H1 (cell line): Measurements from ENCODE around the gene GON4L. TPM values are rescaled to one million over a fixed set of nuclear protein-coding genes. Genes with fewer than 3 reads are reported as not detected.

Source experiments
- CTCF ChIA-PET: fragments of 300-600 bp; sonication (Branson Sonifier 250); formaldehyde crosslinking; loops from one replicate; lab custom pipeline; 2021; ENCODE audit not compliant: partially characterized antibody; lab: Charles Lee
- POLR2A ChIA-PET: fragments of 300-600 bp; sonication (Branson Sonifier 250); formaldehyde crosslinking; loops from one replicate; lab custom pipeline; 2021; ENCODE audit warnings: inconsistent platforms; ENCODE audit not compliant: partially characterized antibody; lab: Charles Lee
- DNase-seq, 2 experiments: peaks; one replicate each; pipeline versions ENCODE4 v3.0.0 to v3.0.0-alpha.2; 2010 to 2022; ENCODE audit warnings: low spot score in 2 of 2, low read depth in 1 of 2, mixed read lengths in 1 of 2
- FAIRE-seq: peaks from 2 replicates; lab custom pipeline; 2011; peaks lifted over from hg19 to GRCh38; lab: Jason Lieb, UNC
- H2AFZ ChIP-seq: 2 replicates; pipeline ENCODE4 v1.8.1; 2012; ENCODE audit warnings: low read length, inconsistent platforms
- H2AK5ac ChIP-seq: 2 replicates; pipeline ENCODE4 v1.6.1; 2013; ENCODE audit warnings: low read depth, low read length
- H2BK120ac ChIP-seq: replicated peaks from 2 replicates; pipeline ENCODE3; 2013; ENCODE audit warnings: low read depth, low read length, inconsistent platforms
- H2BK12ac ChIP-seq: 2 replicates; pipeline ENCODE4 v1.6.1; 2013; ENCODE audit warnings: low read depth, low read length
- H2BK15ac ChIP-seq: 2 replicates; pipeline ENCODE4 v1.6.1; 2013; ENCODE audit warnings: low read length
- H2BK20ac ChIP-seq: 2 replicates; pipeline ENCODE4 v1.6.1; 2013; ENCODE audit warnings: low read length
- H2BK5ac ChIP-seq: 2 replicates; pipeline ENCODE4 v1.6.1; 2013; ENCODE audit warnings: low read depth, low read length
- H3K14ac ChIP-seq: 2 replicates; pipeline ENCODE4 v1.6.1; 2013; ENCODE audit warnings: inconsistent platforms; ENCODE audit not compliant: insufficient read length
- H3K18ac ChIP-seq: 2 replicates; pipeline ENCODE4 v1.6.1; 2013; ENCODE audit warnings: low read length; ENCODE audit errors: extremely low read depth
- H3K23ac ChIP-seq: 2 replicates; pipeline ENCODE4 v1.6.1; 2013; ENCODE audit warnings: inconsistent platforms; ENCODE audit not compliant: insufficient read length
- H3K23me2 ChIP-seq: 2 replicates; pipeline ENCODE4 v1.6.1; 2013; ENCODE audit warnings: low read depth, low read length
- H3K27ac ChIP-seq: 2 replicates; pipeline ENCODE4 v1.6.1; 2011; ENCODE audit warnings: low read depth, low read length, inconsistent platforms
- H3K27me3 ChIP-seq, 4 experiments: replicated peaks in 1 of 4; 1 replicate in 1 of 4; 2 replicates in 3 of 4; pipeline versions ENCODE4 v1.6.1 to v1.8.1; 2011 to 2013; ENCODE audit warnings: low read length in 3 of 4, mild to moderate bottlenecking in 3 of 4, inconsistent platforms in 2 of 4, mixed read lengths in 2 of 4, moderate library complexity in 1 of 4; ENCODE audit not compliant: control insufficient read depth in 3 of 4, insufficient read depth in 3 of 4; ENCODE audit errors: extremely low read depth in 1 of 4
- H3K36me3 ChIP-seq, 4 experiments: 2 replicates each; pipeline versions ENCODE4 v1.6.1 to v1.8.1; 2011 to 2013; ENCODE audit warnings: mild to moderate bottlenecking in 4 of 4, low read length in 3 of 4, moderate library complexity in 2 of 4, control low read depth in 1 of 4, inconsistent platforms in 1 of 4; ENCODE audit not compliant: insufficient read depth in 4 of 4, control insufficient read depth in 2 of 4
- H3K4ac ChIP-seq: replicated peaks from 2 replicates; pipeline ENCODE3; 2013; ENCODE audit warnings: low read length, low read depth, mixed read lengths, inconsistent platforms; ENCODE audit not compliant: insufficient read length
- H3K4me1 ChIP-seq, 4 experiments: replicated peaks in 1 of 4; 1 replicate in 1 of 4; 2 replicates in 3 of 4; pipeline versions ENCODE4 v1.6.1 to v1.8.1; 2011 to 2013; ENCODE audit warnings: low read length in 3 of 4, inconsistent platforms in 2 of 4, mixed read lengths in 1 of 4; ENCODE audit not compliant: insufficient read depth in 4 of 4, control insufficient read depth in 3 of 4
- H3K4me2 ChIP-seq, 2 experiments: 2 replicates each; pipeline versions ENCODE4 v1.6.1 to v1.8.1; 2011 to 2013; ENCODE audit warnings: low read depth in 2 of 2, low read length in 2 of 2, control low read depth in 1 of 2, inconsistent platforms in 1 of 2, mild to moderate bottlenecking in 1 of 2; ENCODE audit not compliant: insufficient read depth in 1 of 2
- H3K4me3 ChIP-seq, 4 experiments: fragments of 200-600, 300-600 bp in 1 of 4; sonication (generic), shearing (Covaris generic), sonication (Bioruptor Twin) in 1 of 4; 2 replicates each; pipeline versions ENCODE4 v1.5.1 to v1.8.1; 2011 to 2016; ENCODE audit warnings: low read length in 4 of 4, low read depth in 3 of 4, control low read depth in 2 of 4, inconsistent platforms in 2 of 4, mild to moderate bottlenecking in 2 of 4, mixed read lengths in 1 of 4, moderate library complexity in 1 of 4; ENCODE audit not compliant: insufficient read depth in 2 of 4; ENCODE audit errors: extremely low read depth in 1 of 4
- H3K56ac ChIP-seq: replicated peaks from 2 replicates; pipeline ENCODE3; 2013; ENCODE audit warnings: low read depth, mild to moderate bottlenecking, mixed read lengths, low read length, inconsistent platforms; ENCODE audit not compliant: insufficient read length
- H3K79me1 ChIP-seq: 2 replicates; pipeline ENCODE4 v1.6.1; 2013; ENCODE audit warnings: low read depth, low read length, control low read depth
- H3K79me2 ChIP-seq, 2 experiments: 2 replicates each; pipeline versions ENCODE4 v1.6.1 to v1.8.1; 2012 to 2013; ENCODE audit warnings: low read length in 2 of 2, mild to moderate bottlenecking in 2 of 2, inconsistent platforms in 1 of 2; ENCODE audit not compliant: insufficient read depth in 2 of 2, control insufficient read depth in 1 of 2
- H3K9ac ChIP-seq, 4 experiments: replicated peaks in 1 of 4; 1 replicate in 1 of 4; 2 replicates in 3 of 4; pipeline versions ENCODE4 v1.6.1 to v1.8.1; 2011 to 2013; ENCODE audit warnings: low read depth in 3 of 4, low read length in 3 of 4, control low read depth in 2 of 4, mild to moderate bottlenecking in 2 of 4, moderate library complexity in 2 of 4, inconsistent platforms in 1 of 4; ENCODE audit errors: extremely low read depth in 1 of 4
- H3K9me3 ChIP-seq, 2 experiments: 2 replicates each; pipeline versions ENCODE4 v1.6.1 to v1.8.1; 2012 to 2013; ENCODE audit warnings: mild to moderate bottlenecking in 2 of 2, moderate library complexity in 2 of 2, control low read depth in 1 of 2, inconsistent platforms in 1 of 2, low read depth in 1 of 2, low read length in 1 of 2, mixed read lengths in 1 of 2; ENCODE audit not compliant: insufficient read depth in 2 of 2
- H4K20me1 ChIP-seq, 2 experiments: replicated peaks in 1 of 2; 2 replicates each; pipeline versions ENCODE3 to v1.8.1; 2011 to 2013; ENCODE audit warnings: inconsistent platforms in 2 of 2, low read length in 2 of 2, mild to moderate bottlenecking in 1 of 2; ENCODE audit not compliant: insufficient read depth in 2 of 2, control insufficient read depth in 1 of 2
- H4K5ac ChIP-seq: 2 replicates; pipeline ENCODE4 v1.6.1; 2013; ENCODE audit warnings: low read length, low read depth, mixed read lengths, inconsistent platforms; ENCODE audit not compliant: insufficient read length
- H4K8ac ChIP-seq: 2 replicates; pipeline ENCODE4 v1.8.0; 2013; ENCODE audit warnings: mild to moderate bottlenecking, moderate library complexity, low read length, inconsistent platforms; ENCODE audit not compliant: insufficient read depth; ENCODE audit errors: extremely low read depth
- H4K91ac ChIP-seq: replicated peaks from 2 replicates; pipeline ENCODE3; 2013; ENCODE audit warnings: low read length, mixed read lengths, inconsistent platforms; ENCODE audit not compliant: insufficient read length
- ASH2L ChIP-seq: fragments of 200-600, 300-600 bp; sonication (generic); IDR thresholded peaks from one replicate; pipeline ENCODE4 v1.7.1; 2017; ENCODE audit warnings: low read length
- BACH1 ChIP-seq: IDR thresholded peaks from 2 replicates; pipeline ENCODE4 v1.6.1; 2012; ENCODE audit warnings: low read length, improper control_type of control experiment
- BCL11A ChIP-seq, 2 experiments: IDR thresholded peaks; one replicate each; pipeline ENCODE4 v1.6.1; 2011; ENCODE audit warnings: low read depth in 2 of 2, low read length in 2 of 2, mild to moderate bottlenecking in 2 of 2
- CEBPB ChIP-seq: IDR thresholded peaks from 2 replicates; pipeline ENCODE4 v1.6.1; 2012; ENCODE audit warnings: low read depth, low read length
- JUN ChIP-seq: IDR thresholded peaks from 2 replicates; pipeline ENCODE4 v1.6.1; 2011; ENCODE audit warnings: low read depth, mild to moderate bottlenecking, improper control_type of control experiment, low read length
- KDM1A ChIP-seq: fragments of 200-600, 300-600 bp; sonication (generic); IDR thresholded peaks from 2 replicates; pipeline ENCODE4 v1.7.1; 2016; ENCODE audit warnings: mild to moderate bottlenecking, low read length, borderline replicate concordance
- KDM5A ChIP-seq: fragments of 200-600 bp; IDR thresholded peaks from 2 replicates; pipeline ENCODE4 v1.7.1; 2012; ENCODE audit warnings: mild to moderate bottlenecking, low read length, inconsistent platforms, mixed read lengths
- PHF8 ChIP-seq: fragments of 200-600 bp; sonication (generic); conservative IDR thresholded peaks from 2 replicates; pipeline ENCODE4 v1.7.1; 2012; ENCODE audit warnings: low read depth, mild to moderate bottlenecking, inconsistent platforms, low read length, moderate library complexity
- POLR2AphosphoS5 ChIP-seq: IDR thresholded peaks from 2 replicates; pipeline ENCODE4 v1.6.1; 2011; ENCODE audit warnings: low read depth, low read length
- RNF2 ChIP-seq: fragments of 200-900, 300-1000 bp; sonication (generic); IDR thresholded peaks from 2 replicates; pipeline ENCODE4 v1.7.1; 2016; ENCODE audit warnings: borderline replicate concordance, low read depth, mild to moderate bottlenecking, antibody characterized with exemption, low read length; ENCODE audit not compliant: poor library complexity, severe bottlenecking; ENCODE audit errors: missing control alignments
- SIN3A ChIP-seq, 2 experiments: IDR thresholded peaks in 1 of 2; conservative IDR thresholded peaks in 1 of 2; 2 replicates each; pipeline ENCODE4 v1.6.1; 2011 to 2012; ENCODE audit warnings: low read length in 2 of 2, improper control_type of control experiment in 1 of 2, low read depth in 1 of 2, mild to moderate bottlenecking in 1 of 2
- SP4 ChIP-seq: IDR thresholded peaks from 2 replicates; pipeline ENCODE4 v1.6.1; 2012; ENCODE audit warnings: low read length, inconsistent platforms
- SRF ChIP-seq: IDR thresholded peaks from 2 replicates; pipeline ENCODE4 v1.6.1; 2011; ENCODE audit warnings: mild to moderate bottlenecking, low read depth, low read length, moderate library complexity
- TEAD4 ChIP-seq: IDR thresholded peaks from 2 replicates; pipeline ENCODE4 v1.6.1; 2012; ENCODE audit warnings: low read depth, low read length, inconsistent platforms, mixed read lengths
- ZNF274 ChIP-seq: IDR thresholded peaks from 2 replicates; pipeline ENCODE4 v1.7.0; 2012; ENCODE audit warnings: low read length, borderline replicate concordance; ENCODE audit errors: extremely low read depth
- WGBS, 2 experiments: shearing (Covaris generic) in 1 of 2; methylation state at CpG; one replicate each; pipeline versions ENCODE4 v1.1.6 to v1.1.7; 2013 to 2015; ENCODE audit warnings: low lambda C conversion rate in 2 of 2, mixed read lengths in 2 of 2, inconsistent platforms in 1 of 2, low coverage in 1 of 2, missing lambda C conversion rate in 1 of 2; ENCODE audit not compliant: insufficient replicate concordance in 2 of 2, insufficient coverage in 1 of 2, insufficient read length in 1 of 2; ENCODE audit errors: extremely low coverage in 1 of 2, missing lambda C conversion rate in 1 of 2; 5-methylcytosine and 5-hydroxymethylcytosine counted together
- polyA plus RNA-seq, 7 experiments: library from polyadenylated mRNA; depleted of rRNA in 3 of 7; stranded (reverse) in 5 of 7; unstranded in 2 of 7; fragments of >200 nt in 5 of 7; fragments of 200-250 nt in 2 of 7; gene quantifications; 1 replicate in 5 of 7; 2 replicates in 1 of 7; 4 replicates in 1 of 7; pipeline versions ENCODE4 v1.2.1 to v1.2.3, GENCODE V29; 2011 to 2013; ENCODE audit warnings: missing spikeins in 2 of 7, mixed read lengths in 2 of 7
- total RNA-seq: library from RNA; stranded (reverse); fragmentation: NEBNext Ultra II Directional; extraction: Animal tissue kit (Norgen Biotek cat#: 25700); gene quantifications from 2 replicates; pipeline ENCODE4 v1.2.1, GENCODE V29; 2021

The GON4L gene
- total and polyA plus RNA-seq, 2 of the 8 experiments (the other 6 are each of a cell fraction or from before 2014, with no cell fraction given) = 26.2 to 52.1 TPM

DNA sequence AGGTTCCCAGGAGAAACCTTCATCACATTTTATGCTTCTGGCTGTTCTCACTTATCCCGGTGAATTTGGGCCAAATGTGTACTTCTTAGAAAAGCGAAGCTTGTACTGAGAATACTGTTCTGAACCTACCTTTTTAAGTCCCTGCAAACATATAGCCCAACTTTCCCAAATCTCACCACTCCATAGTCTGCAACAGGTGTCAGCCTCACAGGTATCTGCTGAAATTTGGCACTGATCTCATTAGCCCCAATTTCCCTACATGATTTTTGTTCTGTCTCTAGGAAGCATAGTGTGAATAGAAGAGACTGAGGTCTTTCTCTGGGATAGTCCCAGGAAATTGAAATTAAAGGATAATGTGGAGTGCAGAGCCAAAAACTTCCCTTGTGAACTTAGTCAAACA lies 42.7 kb upstream of the GON4L start:
- 95% methylated on average over 2 of the region's 2 CpGs; no CpG with 5 or more reads in 1 of the 2 experiments for WGBS, 2 experiments
- H2BK5ac ChIP-seq = no peak overlapping the region
- no peak overlapping the region for H3K23ac ChIP-seq
- H3K4me2 ChIP-seq = no peak overlapping the region
- H2BK15ac ChIP-seq = no peak overlapping the region
- POLR2A ChIA-PET = interaction anchor here (1.1 to 1.3 kb wide), 3 partner anchors 11 to 14 kb away, joined by 3 to 4 read pairs (median 4); no protein-coding TSS in a partner anchor
- H2AFZ ChIP-seq = no peak overlapping the region
- H4K8ac ChIP-seq = no peak overlapping the region
- no peak overlapping the region for H3K4ac ChIP-seq
- H3K23me2 ChIP-seq = no peaks in the 10 kb centered on the region
- no peak overlapping the region for H3K56ac ChIP-seq
- H3K27me3 ChIP-seq = no peaks in the 10 kb centered on the region
- H3K4me1 ChIP-seq = no peaks in the 10 kb centered on the region
- no peak overlapping the region for H4K91ac ChIP-seq
- H3K79me1 ChIP-seq = no peaks in the 10 kb centered on the region
- H2AK5ac ChIP-seq = no peak overlapping the region
- H3K79me2 ChIP-seq = no peaks in the 10 kb centered on the region
- H2BK120ac ChIP-seq = no peak overlapping the region
- H3K9ac ChIP-seq = no peak overlapping the region
- no peak overlapping the region for H3K14ac ChIP-seq
- no peak overlapping the region for H3K4me3 ChIP-seq
- no peak overlapping the region for H3K27ac ChIP-seq
- no peaks in the 10 kb centered on the region for H4K20me1 ChIP-seq
- CTCF ChIA-PET = interaction anchor here (0.6 to 0.7 kb wide), 2 partner anchors 43 to 1073 kb away, joined by 3 read pairs; no protein-coding TSS in a partner anchor
- peaks cover 16 to 57% (median 35%) of the 10 kb centered on the region in 4 experiments for H3K36me3 ChIP-seq
- H3K18ac ChIP-seq = no peak overlapping the region
- H4K5ac ChIP-seq = no peak overlapping the region
- no peak overlapping the region for H2BK12ac ChIP-seq
- H3K9me3 ChIP-seq = no peaks in the 10 kb centered on the region
- DNase-seq (no peak), FAIRE-seq (no peak)
- no peak overlapping the region for H2BK20ac ChIP-seq
- TF ChIP-seq ZNF274 (no peak), BCL11A (IDR thresholded peaks at IDR 0.05; ENCODE audit: low read depth in 2 of 2, low read length in 2 of 2) (no peak), POLR2AphosphoS5 (no peak), SRF (no peak), RNF2 (no peak), KDM5A (no peak), PHF8 (no peak), CEBPB (no peak), JUN (no peak), SIN3A (conservative IDR thresholded peaks at IDR 0.05 in 1 of 2, IDR thresholded peaks at IDR 0.05 in 1 of 2; ENCODE audit: low read depth in 1 of 2, low read length in 2 of 2) (no peak), ASH2L (no peak), SP4 (no peak), TEAD4 (no peak), KDM1A (no peak), BACH1 (no peak)
